ENCODE results near the gene TGM4. TPM values are rescaled to one million over a fixed set of nuclear protein-coding genes. Genes with fewer than 3 reads are reported as not detected.
A peak's percentile ranks its signal among the peaks of the same experiment; 100 is the strongest.

Gene TGM4
- total and polyA plus RNA-seq, 9 of the 15 experiments (the other 6 are each of a cell fraction or from before 2014, with no cell fraction given), result not detected

DNA sequence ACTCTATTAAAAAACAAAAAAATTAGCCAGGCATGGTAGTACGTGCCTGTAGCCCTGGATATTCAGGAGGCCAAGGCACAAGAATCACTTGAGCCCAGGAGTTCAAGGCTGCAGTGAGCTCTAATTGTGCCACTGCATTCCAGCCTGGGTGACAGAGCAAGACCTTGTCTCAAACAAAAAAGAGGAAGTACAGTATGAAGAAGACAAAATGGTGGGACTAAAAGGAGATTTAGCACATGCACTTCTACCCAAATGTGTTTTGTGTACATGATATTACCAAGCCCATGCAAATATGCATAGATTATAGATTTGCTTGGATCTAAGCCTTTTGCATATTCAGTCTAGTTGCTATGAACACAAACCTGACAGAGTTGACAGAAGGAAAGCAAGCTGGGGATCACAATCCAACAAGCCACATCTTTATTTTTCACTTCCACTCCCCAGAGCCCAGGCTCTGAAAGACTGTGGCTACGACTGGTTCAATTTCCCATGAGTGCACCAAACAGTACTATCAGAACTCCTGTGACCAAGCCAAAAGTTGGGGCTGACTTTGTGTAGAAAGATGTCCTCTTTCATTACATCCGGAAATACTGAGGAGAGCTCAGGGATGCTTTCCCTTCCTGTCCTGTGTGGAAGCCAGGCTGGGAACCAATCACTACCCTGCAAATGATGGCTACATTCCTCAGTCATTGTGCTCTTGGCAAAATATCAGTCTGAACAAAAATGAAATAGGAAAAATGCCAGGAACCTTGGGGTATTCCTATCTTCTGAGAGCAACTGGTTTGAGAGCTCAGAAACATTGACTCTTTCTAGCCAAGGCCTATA is 49.4 kb downstream of the TGM4 start (continued):
- TF ChIP-seq KAT8 (IDR thresholded peaks at IDR 0.05; ENCODE audit: low read depth) (0 out of 2 replicates have a peak, but pooled peaks have one; percentile 20), TEAD1 (CRISPR knock-in tag; IDR thresholded peaks at IDR 0.05) (peak in 1 of 2 experiments; percentile 45; a peak in 1 of 4 replicates), ZNF766 (CRISPR knock-in tag; conservative IDR thresholded peaks at IDR 0.05) (0 out of 2 replicates have a peak, but pooled peaks have one; percentile 29)
- TF ChIP-seq, protein P1, sequence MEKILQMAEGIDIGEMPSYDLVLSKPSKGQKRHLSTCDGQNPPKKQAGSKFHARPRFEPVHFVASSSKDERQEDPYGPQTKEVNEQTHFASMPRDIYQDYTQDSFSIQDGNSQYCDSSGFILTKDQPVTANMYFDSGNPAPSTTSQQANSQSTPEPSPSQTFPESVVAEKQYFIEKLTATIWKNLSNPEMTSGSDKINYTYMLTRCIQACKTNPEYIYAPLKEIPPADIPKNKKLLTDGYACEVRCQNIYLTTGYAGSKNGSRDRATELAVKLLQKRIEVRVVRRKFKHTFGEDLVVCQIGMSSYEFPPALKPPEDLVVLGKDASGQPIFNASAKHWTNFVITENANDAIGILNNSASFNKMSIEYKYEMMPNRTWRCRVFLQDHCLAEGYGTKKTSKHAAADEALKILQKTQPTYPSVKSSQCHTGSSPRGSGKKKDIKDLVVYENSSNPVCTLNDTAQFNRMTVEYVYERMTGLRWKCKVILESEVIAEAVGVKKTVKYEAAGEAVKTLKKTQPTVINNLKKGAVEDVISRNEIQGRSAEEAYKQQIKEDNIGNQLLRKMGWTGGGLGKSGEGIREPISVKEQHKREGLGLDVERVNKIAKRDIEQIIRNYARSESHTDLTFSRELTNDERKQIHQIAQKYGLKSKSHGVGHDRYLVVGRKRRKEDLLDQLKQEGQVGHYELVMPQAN (IDR thresholded peaks at IDR 0.05; ENCODE audit: borderline replicate concordance), result no peak

- in situ Hi-C loops (cut with MboI), result no loop called here
- ATAC-seq, result no peak
- no peak for FAIRE-seq
These were observed 50.2 kb downstream of the TGM4 start for GRCh38 chr3:44924457-44925084.

More at GRCh38 chr3:44924457-44925084, 50.2 kb downstream of the TGM4 start:
- TF ChIP-seq CREB3L1 (IDR thresholded peaks at IDR 0.05; ENCODE audit: borderline replicate concordance, low read depth) (no peak), SIN3A (IDR thresholded peaks at IDR 0.05; ENCODE audit: borderline replicate concordance in 2 of 2, control insufficient read depth in 1 of 2, low read depth in 2 of 2, low read length in 2 of 2) (no peak), ZNF165 (CRISPR knock-in tag; IDR thresholded peaks at IDR 0.05; ENCODE audit: borderline replicate concordance) (no peak), HEY1 (CRISPR knock-in tag; IDR thresholded peaks at IDR 0.05; ENCODE audit: borderline replicate concordance) (no peak), ZSCAN32 (CRISPR knock-in tag; IDR thresholded peaks at IDR 0.05) (no peak), TOE1 (IDR thresholded peaks at IDR 0.05; ENCODE audit: borderline replicate concordance) (no peak), TOE1 (CRISPR knock-in tag; IDR thresholded peaks at IDR 0.05; ENCODE audit: borderline replicate concordance, low read depth) (no peak)
- ChIA-PET CTCF (ENCODE audit: low intra/inter-chr PET ratio) (no interaction called here), POLR2A (interaction anchor here (1.0 to 2.0 kb wide), 6 partner anchors 10 to 53 kb away, joined by 3 to 6 read pairs (median 4); no protein-coding TSS in a partner anchor)
- H3K4me2 ChIP-seq (ENCODE audit: insufficient read depth, low read length), result no peak overlapping the region
- H3K9me3 ChIP-seq (replicated peaks; ENCODE audit: control insufficient read depth, insufficient read depth, low read depth, low read length), result no peaks in the 10 kb centered on the region
- no peak for DNase-seq (ENCODE audit: extremely low read depth in 1 of 4, low spot score in 3 of 4)
- H3K27me3 ChIP-seq (ENCODE audit: control insufficient read depth in 2 of 2, insufficient read depth in 2 of 2, low read length in 2 of 2), result no peaks in the 10 kb centered on the region
- peaks cover 45% of the 10 kb centered on the region for H3K36me3 ChIP-seq (ENCODE audit: control insufficient read depth, insufficient read depth, low read length)
- peaks cover 15 to 16% of the 10 kb centered on the region in 2 experiments; a peak in 4 of 5 replicates for H3K4me1 ChIP-seq (replicated peaks in 1 of 2; ENCODE audit: control insufficient read depth in 2 of 2, insufficient read depth in 2 of 2, low read length in 2 of 2)
- H3K79me2 ChIP-seq (ENCODE audit: control insufficient read depth, insufficient read depth, low read length), result no peaks in the 10 kb centered on the region
- WGBS (ENCODE audit: insufficient coverage, low coverage, missing lambda C conversion rate), result 79% methylated on average over 5 of the region's 5 CpGs
- no peak overlapping the region for H2AFZ ChIP-seq (ENCODE audit: low read depth, low read length)
- H3K4me3 ChIP-seq, result no peak overlapping the region
- H3K9me1 ChIP-seq (ENCODE audit: control insufficient read depth, insufficient read depth, low read length), result peaks cover 3% of the 10 kb centered on the region
- no TSS peak for BruUV-seq (replicated peaks)
- H3K27ac ChIP-seq (ENCODE audit: extremely low read depth, low read depth, low read length), result no peak overlapping the region
- intact Hi-C loops (cut with micrococcal nuclease), result no loop called here
- no peaks in the 10 kb centered on the region for H4K20me1 ChIP-seq (replicated peaks; ENCODE audit: control insufficient read depth, insufficient read depth, low read length)
- H3K9ac ChIP-seq (ENCODE audit: insufficient read depth in 1 of 2, low read depth in 2 of 2, low read length in 2 of 2), result no peak overlapping the region
